A673 (cell line): ENCODE measurements around the gene NPLOC4. TPM values are rescaled to one million over a fixed set of nuclear protein-coding genes. Genes with fewer than 3 reads are reported as not detected.
"Not testable (repeated sequence)": the region's sequence is repeated elsewhere in the genome, so short reads cannot be mapped to it uniquely, and the experiment has no call there.

ENCODE experiments used
- BruUV-seq: library from RNA; stranded (reverse); fragments of 400-500 nt; replicated peaks from 2 replicates; lab custom pipeline; 2021; lab: Mats Ljungman, UMichigan
- CTCF ChIA-PET: fragments of 300-600 bp; sonication (Branson Sonifier 250); formaldehyde crosslinking; loops from one replicate; lab custom pipeline; 2022; ENCODE audit warnings: antibody characterized with exemption; lab: Charles Lee
- POLR2A ChIA-PET: fragments of 300-600 bp; sonication (Branson Sonifier 250); formaldehyde crosslinking; loops from one replicate; lab custom pipeline; 2022; ENCODE audit warnings: antibody characterized with exemption; ENCODE audit not compliant: low non-redundant PET; lab: Charles Lee
- DNase-seq: peaks from one replicate; pipeline ENCODE4 v3.0.0-alpha.2; 2015; ENCODE audit warnings: low spot score
- H3K27ac ChIP-seq: fragments of 200-600 bp; sonication (generic); 2 replicates; pipeline ENCODE4 v1.5.1; 2016; ENCODE audit warnings: mixed run types, low read depth, mild to moderate bottlenecking, mixed read lengths, antibody characterized with exemption, low read length; ENCODE audit not compliant: poor library complexity, severe bottlenecking
- H3K27me3 ChIP-seq: fragments of 200-600 bp; sonication (generic); replicated peaks from 2 replicates; pipeline ENCODE4 v1.6.1; 2017; ENCODE audit warnings: mixed run types, low read depth, mild to moderate bottlenecking, mixed read lengths, antibody characterized with exemption, low read length; ENCODE audit not compliant: insufficient read depth, poor library complexity
- H3K36me3 ChIP-seq: fragments of 200-600 bp; sonication (generic); 2 replicates; pipeline ENCODE4 v1.6.1; 2016; ENCODE audit warnings: mixed run types, mild to moderate bottlenecking, mixed read lengths, antibody characterized with exemption, low read length; ENCODE audit not compliant: insufficient read depth, poor library complexity, severe bottlenecking
- H3K4me1 ChIP-seq: fragments of 200-600 bp; sonication (generic); 2 replicates; pipeline ENCODE4 v1.6.1; 2017; ENCODE audit warnings: mixed run types, mild to moderate bottlenecking, mixed read lengths, antibody characterized with exemption, low read length; ENCODE audit not compliant: insufficient read depth, poor library complexity, severe bottlenecking
- H3K4me3 ChIP-seq: fragments of 200-600 bp; sonication (generic); 2 replicates; pipeline ENCODE4 v1.5.1; 2016; ENCODE audit warnings: low read depth, mixed run types, mild to moderate bottlenecking, mixed read lengths, low read length; ENCODE audit not compliant: poor library complexity, severe bottlenecking
- H3K9me3 ChIP-seq: fragments of 200-600 bp; sonication (generic); 2 replicates; pipeline ENCODE4 v1.6.1; 2016; ENCODE audit warnings: mixed run types, low read depth, mild to moderate bottlenecking, mixed read lengths, antibody characterized with exemption, low read length; ENCODE audit not compliant: poor library complexity, severe bottlenecking
- EZH2 ChIP-seq: fragments of 200-600 bp; sonication (generic); IDR thresholded peaks from 2 replicates; pipeline ENCODE4 v1.6.1; 2017; ENCODE audit warnings: borderline replicate concordance, low read depth, mild to moderate bottlenecking, mixed read lengths, antibody characterized with exemption, low read length; ENCODE audit not compliant: poor library complexity, severe bottlenecking
- intact Hi-C: fragments of 100-400 bp; cut with micrococcal nuclease; formaldehyde crosslinking; loops from one replicate; pipeline ENCODE4 v1.10.0; 2022; ENCODE audit not compliant: unreplicated experiment
- total RNA-seq: library from RNA; stranded (reverse); gene quantifications from 2 replicates; pipeline ENCODE4 v1.2.3, GENCODE V29; 2021
- TF ChIP-seq, protein P1 (sequence below): fragments of 300-800, 200-600 bp; sonication (generic); conservative IDR thresholded peaks from 2 replicates; pipeline ENCODE4 v1.5.1; 2017; ENCODE audit warnings: low read depth, mild to moderate bottlenecking, antibody characterized with exemption, low read length, moderate library complexity, mixed read lengths

Gene NPLOC4
- total RNA-seq, 1 experiment from 2014 or later = 195 TPM

DNA sequence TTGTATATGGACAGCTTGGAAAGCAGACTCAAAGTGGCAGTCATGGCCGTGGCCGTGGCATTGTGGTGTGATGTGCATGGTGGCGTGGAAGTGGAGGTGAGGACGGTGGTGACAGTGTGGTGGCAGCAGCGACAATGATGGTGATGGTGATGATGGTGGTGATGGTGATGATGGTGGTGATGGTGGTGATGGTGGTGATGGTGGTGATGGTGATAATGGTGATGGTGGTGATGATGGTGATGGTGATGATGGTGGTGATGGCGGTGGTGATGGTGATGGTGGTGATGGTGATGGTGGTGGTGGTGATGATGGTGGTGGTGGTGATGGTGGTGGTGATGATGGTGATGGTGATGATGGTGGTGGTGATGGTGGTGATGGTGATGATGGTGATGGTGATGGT, 105.9 kb downstream of the NPLOC4 start:
- H3K4me1 ChIP-seq, intact Hi-C loops, H3K4me3 ChIP-seq, DNase-seq, CTCF ChIA-PET, H3K36me3 ChIP-seq, BruUV-seq, H3K27ac ChIP-seq, POLR2A ChIA-PET, H3K9me3 ChIP-seq: not testable (repeated sequence)
- peaks cover 13% of the 10 kb centered on the region for H3K27me3 ChIP-seq

DNA sequence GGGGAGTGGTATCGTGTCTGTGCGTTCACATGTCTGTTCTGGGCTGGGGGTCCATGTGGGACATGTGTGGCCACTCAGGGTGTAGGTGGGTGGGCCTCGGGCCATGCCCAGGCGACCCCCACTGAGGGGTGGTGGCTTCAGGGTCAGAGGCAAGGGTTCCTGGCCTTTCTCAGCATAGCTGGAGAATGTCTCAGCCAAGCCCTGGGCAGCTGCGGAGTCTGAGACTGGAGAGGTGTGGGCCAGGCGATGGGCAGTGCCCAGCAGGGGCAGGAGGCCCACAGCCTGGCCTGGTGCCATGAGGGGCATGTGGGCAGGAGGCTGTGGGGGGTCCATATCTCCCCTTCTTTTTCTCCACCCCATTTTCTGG, 107.5 kb downstream of the NPLOC4 start:
- no peaks in the 10 kb centered on the region for H3K4me1 ChIP-seq
- H3K27ac ChIP-seq = no peak overlapping the region
- H3K27me3 ChIP-seq = peaks cover 12% of the 10 kb centered on the region
- H3K4me3 ChIP-seq = no peak overlapping the region
- BruUV-seq = no TSS peak
- TF ChIP-seq, protein P1, sequence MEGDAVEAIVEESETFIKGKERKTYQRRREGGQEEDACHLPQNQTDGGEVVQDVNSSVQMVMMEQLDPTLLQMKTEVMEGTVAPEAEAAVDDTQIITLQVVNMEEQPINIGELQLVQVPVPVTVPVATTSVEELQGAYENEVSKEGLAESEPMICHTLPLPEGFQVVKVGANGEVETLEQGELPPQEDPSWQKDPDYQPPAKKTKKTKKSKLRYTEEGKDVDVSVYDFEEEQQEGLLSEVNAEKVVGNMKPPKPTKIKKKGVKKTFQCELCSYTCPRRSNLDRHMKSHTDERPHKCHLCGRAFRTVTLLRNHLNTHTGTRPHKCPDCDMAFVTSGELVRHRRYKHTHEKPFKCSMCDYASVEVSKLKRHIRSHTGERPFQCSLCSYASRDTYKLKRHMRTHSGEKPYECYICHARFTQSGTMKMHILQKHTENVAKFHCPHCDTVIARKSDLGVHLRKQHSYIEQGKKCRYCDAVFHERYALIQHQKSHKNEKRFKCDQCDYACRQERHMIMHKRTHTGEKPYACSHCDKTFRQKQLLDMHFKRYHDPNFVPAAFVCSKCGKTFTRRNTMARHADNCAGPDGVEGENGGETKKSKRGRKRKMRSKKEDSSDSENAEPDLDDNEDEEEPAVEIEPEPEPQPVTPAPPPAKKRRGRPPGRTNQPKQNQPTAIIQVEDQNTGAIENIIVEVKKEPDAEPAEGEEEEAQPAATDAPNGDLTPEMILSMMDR = no peak
- no peak for TF ChIP-seq EZH2
- H3K36me3 ChIP-seq = no peaks in the 10 kb centered on the region
- H3K9me3 ChIP-seq = no peaks in the 10 kb centered on the region
- DNase-seq = no peak
- POLR2A ChIA-PET = no interaction called here
- intact Hi-C loops = no loop called here
- CTCF ChIA-PET = no interaction called here

- H3K27ac ChIP-seq = no peak overlapping the region
- ChIA-PET CTCF (no interaction called here), POLR2A (no interaction called here)
- H3K4me1 ChIP-seq = no peaks in the 10 kb centered on the region
- intact Hi-C loops = no loop called here
- H3K27me3 ChIP-seq = peaks cover 12% of the 10 kb centered on the region
- no TSS peak for BruUV-seq
- no peak overlapping the region for H3K4me3 ChIP-seq
- TF ChIP-seq, protein P1 = no peak
- TF ChIP-seq EZH2 = no peak
- H3K9me3 ChIP-seq = no peaks in the 10 kb centered on the region
- no peak for DNase-seq
- H3K36me3 ChIP-seq = no peaks in the 10 kb centered on the region
Observed at GRCh38 chr17:81528651-81529436, 108.1 kb downstream of the NPLOC4 start.

- Histone ChIP-seq H3K9me3 (no peaks in the 10 kb centered on the region), H3K4me3 (no peak overlapping the region), H3K27ac (no peak overlapping the region), H3K4me1 (no peaks in the 10 kb centered on the region), H3K27me3 (peaks cover 12% of the 10 kb centered on the region), H3K36me3 (no peaks in the 10 kb centered on the region)
- intact Hi-C loops = no loop called here
- ChIA-PET CTCF (no interaction called here), POLR2A (no interaction called here)
- TF ChIP-seq EZH2 = no peak
- TF ChIP-seq, protein P1 = no peak
- DNase-seq = no peak
- no TSS peak for BruUV-seq
Observed at GRCh38 chr17:81528384-81528650, 108.6 kb downstream of the NPLOC4 start.
